Endodermal cell (in vitro differentiated cells): Measurements from ENCODE around the gene GSTO1. TPM values are rescaled to one million over a fixed set of nuclear protein-coding genes. Genes with fewer than 3 reads are reported as not detected.

ENCODE experiments used
- DNase-seq: peaks from one replicate; pipeline ENCODE4 v3.0.0-alpha.2; 2017
- H3K27ac ChIP-seq: 2 replicates; pipeline ENCODE4 v1.5.1; 2013; ENCODE audit warnings: mild to moderate bottlenecking, low read depth, low read length, moderate library complexity
- H3K27me3 ChIP-seq: 2 replicates; pipeline ENCODE4 v1.6.1; 2013; ENCODE audit warnings: mild to moderate bottlenecking, low read length, moderate library complexity; ENCODE audit not compliant: insufficient read depth, control insufficient read depth, poor library complexity, severe bottlenecking
- H3K36me3 ChIP-seq: 2 replicates; pipeline ENCODE4 v1.7.0; 2013; ENCODE audit warnings: mild to moderate bottlenecking, low read length, moderate library complexity; ENCODE audit not compliant: control insufficient read depth, insufficient read depth
- H3K4me1 ChIP-seq: one replicate; pipeline ENCODE4 v1.7.0; 2013; ENCODE audit warnings: low read length; ENCODE audit not compliant: control insufficient read depth, insufficient read depth
- H3K4me3 ChIP-seq: 2 replicates; pipeline ENCODE4 v1.5.1; 2013; ENCODE audit warnings: mild to moderate bottlenecking, low read length, moderate library complexity
- H3K9ac ChIP-seq: 2 replicates; pipeline ENCODE4 v1.6.1; 2013; ENCODE audit warnings: mild to moderate bottlenecking, low read length, moderate library complexity; ENCODE audit not compliant: poor library complexity, severe bottlenecking; ENCODE audit errors: extremely low read depth
- H3K9me3 ChIP-seq: 2 replicates; pipeline ENCODE4 v1.6.1; 2013; ENCODE audit warnings: mild to moderate bottlenecking, low read length, moderate library complexity; ENCODE audit not compliant: control insufficient read depth
- H3K27ac Mint-ChIP-seq: 2 replicates; pipeline ENCODE4 v1.8.0; 2020; ENCODE audit warnings: mixed read lengths
- H3K27me3 Mint-ChIP-seq: 2 replicates; pipeline ENCODE4 v1.8.0; 2021; ENCODE audit warnings: mild to moderate bottlenecking, mixed read lengths; ENCODE audit not compliant: insufficient read depth
- H3K36me3 Mint-ChIP-seq: 2 replicates; pipeline ENCODE4 v1.8.0; 2020; ENCODE audit warnings: low read depth, mixed read lengths
- H3K4me1 Mint-ChIP-seq: 2 replicates; pipeline ENCODE4 v1.8.0; 2020; ENCODE audit warnings: mixed read lengths
- H3K4me3 Mint-ChIP-seq: 2 replicates; pipeline ENCODE4 v1.8.0; 2020; ENCODE audit warnings: mild to moderate bottlenecking, moderate library complexity, mixed read lengths
- H3K9me3 Mint-ChIP-seq: 2 replicates; pipeline ENCODE4 v1.8.0; 2020; ENCODE audit warnings: mild to moderate bottlenecking, mixed read lengths
- CTCF ChIP-seq: fragments of 200-600 bp; sonication (generic); conservative IDR thresholded peaks from 2 replicates; pipeline ENCODE4 v1.5.0; 2021; ENCODE audit warnings: antibody characterized with exemption, mild to moderate bottlenecking
- WGBS, 2 experiments: methylation state at CpG; one replicate each; pipeline versions ENCODE4 v1.1.5 to v1.1.7; 2013; ENCODE audit warnings: missing lambda C conversion rate in 2 of 2, mixed read lengths in 1 of 2; ENCODE audit not compliant: insufficient coverage in 1 of 2, insufficient read length in 1 of 2; 5-methylcytosine and 5-hydroxymethylcytosine counted together
- total RNA-seq, 2 donors: library from RNA; stranded (reverse); fragmentation: NEBNext Ultra II Directional in 1 of 2; extraction: Animal tissue kit (Norgen Biotek cat#: 25700) in 1 of 2; gene quantifications; 2 replicates in 1 of 2; 3 replicates in 1 of 2; pipeline ENCODE4 v1.2.1, GENCODE V29; 2021

GSTO1 gene
- total RNA-seq, 2 donors from 2014 or later = 208 to 223 TPM

- Histone ChIP-seq H3K9ac (no peak overlapping the region), H3K9me3 (peaks cover under 1% of the 10 kb centered on the region), H3K4me3 (no peak overlapping the region), H3K27ac (no peak overlapping the region), H3K27me3 (no peaks in the 10 kb centered on the region), H3K36me3 (no peaks in the 10 kb centered on the region), H3K4me1 (peaks cover 8% of the 10 kb centered on the region)
- H3K27me3 Mint-ChIP-seq = no peaks in the 10 kb centered on the region
- H3K36me3 Mint-ChIP-seq = peaks cover 4% of the 10 kb centered on the region
- peak; percentile 89 for TF ChIP-seq CTCF
- no peak overlapping the region for H3K4me3 Mint-ChIP-seq
- peaks cover 12% of the 10 kb centered on the region for H3K9me3 Mint-ChIP-seq
- peak; percentile 94 for DNase-seq
- H3K27ac Mint-ChIP-seq = no peak overlapping the region
- 70 to 74% methylated on average over 12 to 16 of the region's 17 CpGs for WGBS, 2 experiments
- H3K4me1 Mint-ChIP-seq = peaks cover 11% of the 10 kb centered on the region
These were observed 43.3 kb downstream of the GSTO1 start for GRCh38 chr10:104297697-104298660.

DNA sequence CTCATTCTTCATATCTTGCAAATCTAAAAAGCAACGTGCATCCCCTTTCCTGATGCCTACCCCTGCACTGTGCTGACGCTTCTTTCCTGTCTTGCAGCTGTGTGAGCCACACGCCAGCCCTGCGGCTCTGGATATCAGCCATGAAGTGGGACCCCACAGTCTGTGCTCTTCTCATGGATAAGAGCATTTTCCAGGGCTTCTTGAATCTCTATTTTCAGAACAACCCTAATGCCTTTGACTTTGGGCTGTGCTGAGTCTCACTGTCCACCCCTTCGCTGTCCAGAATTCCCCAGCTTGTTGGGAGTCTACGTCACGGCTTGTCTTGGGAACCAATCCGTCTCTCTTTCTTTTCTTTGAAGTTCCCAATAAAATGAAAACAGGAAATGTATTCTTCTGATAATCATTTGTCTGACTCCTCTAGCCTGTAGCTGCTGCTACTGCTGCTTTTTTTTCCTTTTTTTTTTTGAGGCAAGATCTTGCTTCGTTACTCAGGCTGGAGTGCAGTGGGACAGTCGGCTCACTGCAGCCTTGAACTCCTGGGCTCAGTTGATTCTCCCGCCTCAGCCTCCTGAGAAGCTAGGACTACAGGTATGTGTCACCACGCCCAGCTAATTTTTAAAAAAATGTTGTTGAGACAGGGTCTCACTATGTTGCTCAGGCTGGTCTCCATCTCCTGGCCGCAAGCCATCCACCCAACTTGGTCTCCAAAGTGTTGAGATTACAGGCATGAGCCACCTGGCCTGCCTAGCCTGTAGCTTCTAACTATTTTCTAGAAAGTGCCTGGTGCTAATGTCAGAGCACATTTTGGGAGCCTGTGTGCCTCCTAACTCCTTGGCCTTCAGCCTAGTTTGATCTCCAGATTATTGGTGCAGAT lies 44.6 kb downstream of the GSTO1 start:
- H3K36me3 ChIP-seq = no peaks in the 10 kb centered on the region
- no peak overlapping the region for H3K4me3 ChIP-seq
- peaks cover 13% of the 10 kb centered on the region for H3K9me3 ChIP-seq
- 93 to 96% methylated on average over 11 to 13 of the region's 13 CpGs for WGBS, 2 experiments
- Mint-ChIP-seq H3K9me3 (peaks cover 25% of the 10 kb centered on the region), H3K4me3 (no peak overlapping the region), H3K36me3 (peaks cover 8% of the 10 kb centered on the region), H3K27me3 (no peaks in the 10 kb centered on the region), H3K4me1 (peaks cover 10% of the 10 kb centered on the region), H3K27ac (no peak overlapping the region)
- peaks cover 8% of the 10 kb centered on the region for H3K4me1 ChIP-seq
- no peak for TF ChIP-seq CTCF
- no peak overlapping the region for H3K9ac ChIP-seq
- no peak overlapping the region for H3K27ac ChIP-seq
- no peaks in the 10 kb centered on the region for H3K27me3 ChIP-seq
- no peak for DNase-seq

DNA sequence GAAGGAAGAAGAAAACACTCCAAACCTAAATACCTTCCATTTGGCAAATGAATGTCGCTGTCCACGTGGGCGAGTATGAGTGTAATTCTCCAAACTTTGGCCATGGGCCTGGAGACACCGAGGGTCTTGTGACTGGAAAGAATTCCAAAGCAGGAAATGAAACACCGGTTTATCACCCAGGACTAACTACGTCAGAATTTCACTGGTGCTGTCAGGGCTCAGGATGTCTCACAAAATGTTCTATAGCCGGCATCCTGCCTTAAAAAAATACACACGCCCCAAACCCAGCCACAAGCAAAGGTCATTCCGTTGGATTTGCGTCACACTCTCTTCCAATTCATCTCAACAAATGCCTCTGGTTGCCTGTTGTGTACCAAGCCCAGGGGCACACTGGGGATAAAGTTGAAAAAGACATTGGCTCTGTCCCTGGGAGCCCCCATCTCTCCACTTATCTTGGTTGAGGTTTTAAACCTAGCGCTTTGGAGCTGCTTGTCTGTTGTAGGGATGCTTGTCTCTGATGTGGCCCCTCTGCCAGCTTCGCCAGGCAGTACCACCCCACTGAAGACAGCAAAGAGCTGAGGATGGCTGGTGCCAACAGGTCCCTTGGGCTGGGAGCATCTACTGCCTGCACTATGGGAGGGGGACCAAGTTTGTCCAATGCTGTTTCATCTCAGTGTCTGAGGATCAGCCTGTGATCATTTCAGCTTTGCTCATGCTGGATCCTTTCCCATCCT lies 45.5 kb downstream of the GSTO1 start:
- Histone ChIP-seq H3K4me1 (peaks cover 8% of the 10 kb centered on the region), H3K4me3 (no peak overlapping the region), H3K36me3 (no peaks in the 10 kb centered on the region), H3K27me3 (no peaks in the 10 kb centered on the region), H3K9ac (no peak overlapping the region), H3K9me3 (peaks cover 19% of the 10 kb centered on the region), H3K27ac (no peak overlapping the region)
- H3K36me3 Mint-ChIP-seq = peaks cover 8% of the 10 kb centered on the region
- H3K27ac Mint-ChIP-seq = no peak overlapping the region
- no peaks in the 10 kb centered on the region for H3K27me3 Mint-ChIP-seq
- WGBS, 2 experiments = 95% methylated on average over 10 to 12 of the region's 12 CpGs
- H3K4me3 Mint-ChIP-seq = no peak overlapping the region
- TF ChIP-seq CTCF = no peak
- H3K4me1 Mint-ChIP-seq = peaks cover 10% of the 10 kb centered on the region
- no peak for DNase-seq
- H3K9me3 Mint-ChIP-seq = peaks cover 33% of the 10 kb centered on the region
